GM21423 (cell line): ENCODE results near the gene UAP1.

Source experiments
- ATAC-seq: cut with Tn5 transposase; IDR thresholded peaks from one replicate; pipeline ENCODE4 v1.9.1; 2021; ENCODE audit warnings: mild to moderate bottlenecking, moderate library complexity; ENCODE audit not compliant: unreplicated experiment

The UAP1 gene

GRCh38 chr1:162561616-162562469, at the start of gene UAP1:
Gene UAP1, plus strand, starts transcription at chr1:162561722. Its CDS starts 4,347 bp downstream, at chr1:162566069.
- ATAC-seq: peak; percentile 31

GRCh38 chr1:162527314-162527713, 34.2 kb upstream of the UAP1 start:
- no peak for ATAC-seq

GRCh38 chr1:162530307-162530987, 31.1 kb upstream of the UAP1 start:
- ATAC-seq: peak; percentile 93

GRCh38 chr1:162530988-162531319, 30.6 kb upstream of the UAP1 start:
- no peak for ATAC-seq

- ATAC-seq: no peak
These were observed 26.0 kb upstream of the UAP1 start for GRCh38 chr1:162535501-162535900.

GRCh38 chr1:162536511-162536910, 25.0 kb upstream of the UAP1 start:
- ATAC-seq: no peak

GRCh38 chr1:162537216-162537615, 24.3 kb upstream of the UAP1 start:
- ATAC-seq: no peak

- no peak for ATAC-seq
These were observed 22.6 kb upstream of the UAP1 start for GRCh38 chr1:162538815-162539431.

- no peak for ATAC-seq
These were observed 19.8 kb upstream of the UAP1 start for GRCh38 chr1:162541619-162542141.

GRCh38 chr1:162543228-162543627, 18.3 kb upstream of the UAP1 start:
- ATAC-seq: no peak

- ATAC-seq: no peak
These were observed 13.4 kb upstream of the UAP1 start for GRCh38 chr1:162548170-162548569.

- ATAC-seq: no peak
These were observed 12.5 kb upstream of the UAP1 start for GRCh38 chr1:162549001-162549400.

- no peak for ATAC-seq
These were observed 10.6 kb upstream of the UAP1 start for GRCh38 chr1:162550925-162551324.

- ATAC-seq: no peak
These were observed 9.4 kb upstream of the UAP1 start for GRCh38 chr1:162551969-162552683.

GRCh38 chr1:162552684-162553252, 8.8 kb upstream of the UAP1 start:
- no peak for ATAC-seq

- no peak for ATAC-seq
These were observed 7.3 kb upstream of the UAP1 start for GRCh38 chr1:162554258-162554657.

GRCh38 chr1:162557536-162557935, 4.0 kb upstream of the UAP1 start:
- ATAC-seq: no peak

- ATAC-seq: no peak
These were observed 1.1 kb upstream of the UAP1 start for GRCh38 chr1:162560303-162561036.

GRCh38 chr1:162561037-162561615, 396 bp upstream of the UAP1 start:
- ATAC-seq: peak; percentile 95

GRCh38 chr1:162562470-162562828, 927 bp downstream of the UAP1 start:
- ATAC-seq: no peak
